Stimulated activated CD4-positive, alpha-beta T cell treated with anti-CD3 and anti-CD28 coated beads, Interleukin-1b, Interleukin-23, amount 100 ng/mL, for 1 hour (primary cell): ENCODE results near the gene IMMP1L.

Experiments used
- DNase-seq, 2 donors: peaks; one replicate each; pipeline ENCODE4 v3.0.0-alpha.2; 2020; ENCODE audit warnings: low read depth in 2 of 2

Gene IMMP1L

DNA sequence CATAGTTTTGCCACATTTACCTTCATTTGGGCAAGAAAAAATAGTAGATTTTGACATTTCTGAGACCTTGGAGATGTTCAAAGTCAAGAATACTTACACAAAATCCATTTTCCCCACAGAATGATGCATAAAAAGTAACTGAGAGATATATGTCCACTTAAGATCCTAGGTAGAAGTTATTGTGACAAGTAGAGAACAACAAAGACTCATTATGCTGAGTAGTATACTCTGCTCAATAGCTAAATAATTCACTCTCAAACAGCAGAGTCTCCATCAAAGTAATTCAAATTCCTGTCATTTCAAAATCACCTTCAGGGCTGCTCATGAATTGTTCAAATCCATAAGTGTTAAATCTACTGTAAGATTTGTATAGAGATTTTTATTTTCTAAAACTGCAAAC is 35.3 kb downstream of the IMMP1L start:
- DNase-seq = no peak

DNA sequence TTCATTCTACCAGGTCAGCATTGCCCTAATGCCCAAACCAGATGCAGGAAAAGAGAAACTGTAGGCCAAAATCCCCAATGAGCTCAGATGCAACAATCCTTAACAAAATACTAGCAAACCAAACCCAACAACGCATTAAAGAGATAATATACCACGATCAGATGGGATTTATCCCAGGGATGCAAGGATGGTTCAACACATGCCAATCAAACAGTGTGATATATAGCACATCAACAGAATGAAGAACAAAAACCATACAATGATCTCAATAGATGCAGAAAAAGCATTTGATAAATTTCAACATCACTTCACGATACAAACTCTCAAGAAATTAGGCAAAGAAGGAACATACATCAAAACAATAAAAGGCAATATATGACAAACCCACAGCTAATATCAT is 45.0 kb downstream of the IMMP1L start:
- DNase-seq = no peak

DNA sequence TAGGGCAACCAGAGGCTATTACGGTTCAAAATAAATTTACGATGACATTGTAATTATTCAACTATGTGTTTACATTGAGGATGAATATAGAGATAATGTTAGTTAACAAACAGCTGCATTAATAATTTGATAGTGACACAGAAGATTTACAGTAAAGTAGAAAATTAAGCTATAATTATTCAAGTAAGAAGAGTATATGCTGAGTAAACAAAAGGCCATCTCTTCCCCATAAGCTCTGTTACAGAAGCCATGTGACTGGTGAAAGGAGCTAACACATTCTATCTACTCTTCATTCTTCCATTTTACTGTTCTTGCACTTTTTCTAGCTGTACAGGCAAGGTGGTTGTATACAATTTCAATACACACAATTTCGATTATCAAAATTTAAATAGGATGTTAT is 54.2 kb downstream of the IMMP1L start:
- no peak for DNase-seq

DNA sequence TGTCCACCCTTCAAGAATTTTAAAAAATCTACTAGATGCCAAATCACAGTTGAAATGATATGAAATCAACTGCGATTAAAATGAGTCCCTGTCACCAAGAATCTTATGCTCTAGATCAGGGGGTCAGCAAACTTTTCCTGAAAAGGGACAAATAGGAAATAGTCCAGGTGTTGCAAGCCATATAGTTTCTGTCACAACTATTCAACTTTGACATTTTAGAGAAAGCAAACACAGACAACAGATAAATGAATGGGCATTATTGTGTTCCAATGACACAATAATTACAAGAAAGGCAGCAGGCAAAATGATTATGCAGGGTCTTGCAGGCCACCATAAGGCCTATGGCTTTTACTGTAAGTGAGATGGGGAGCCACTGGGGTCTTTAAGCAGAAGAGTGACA is 58.6 kb downstream of the IMMP1L start:
- DNase-seq = no peak

DNA sequence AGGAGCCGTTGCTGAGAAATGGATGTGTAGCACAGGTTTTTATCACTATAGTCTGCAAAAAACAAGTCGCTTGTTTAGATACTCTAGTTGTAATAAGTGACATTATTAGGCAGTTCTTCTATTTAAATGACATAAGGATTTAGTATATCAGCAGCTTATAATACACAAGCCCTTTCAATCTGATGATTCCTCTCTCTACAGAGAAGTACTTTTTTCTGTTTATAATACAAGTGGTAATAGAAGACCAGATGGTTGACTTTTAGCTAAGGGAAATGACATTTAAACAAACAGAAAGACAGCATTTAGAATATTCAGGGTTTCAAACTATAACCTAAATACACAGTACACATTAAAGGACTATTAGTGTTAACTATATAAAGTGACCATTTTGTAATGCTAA is 60.4 kb downstream of the IMMP1L start:
- no peak for DNase-seq

DNA sequence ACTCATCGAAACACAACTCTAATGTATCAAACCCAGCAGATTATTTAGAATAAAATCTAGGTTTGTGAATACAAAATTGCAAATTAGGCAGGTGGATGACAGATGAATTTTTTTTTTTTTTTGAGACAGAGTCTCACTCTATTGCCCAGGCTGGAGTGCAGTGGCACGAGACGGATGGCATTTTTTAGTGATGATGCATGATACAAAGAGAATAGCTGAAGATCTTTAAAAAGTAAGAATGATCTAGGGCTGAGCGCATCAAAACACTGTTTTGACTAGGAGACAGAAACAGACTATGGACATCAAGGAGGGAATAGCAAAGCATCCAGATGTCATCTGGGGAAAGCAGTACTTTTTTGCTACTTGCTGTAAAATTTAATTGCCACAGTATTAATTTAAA is 63.8 kb downstream of the IMMP1L start:
- DNase-seq = no peak

DNA sequence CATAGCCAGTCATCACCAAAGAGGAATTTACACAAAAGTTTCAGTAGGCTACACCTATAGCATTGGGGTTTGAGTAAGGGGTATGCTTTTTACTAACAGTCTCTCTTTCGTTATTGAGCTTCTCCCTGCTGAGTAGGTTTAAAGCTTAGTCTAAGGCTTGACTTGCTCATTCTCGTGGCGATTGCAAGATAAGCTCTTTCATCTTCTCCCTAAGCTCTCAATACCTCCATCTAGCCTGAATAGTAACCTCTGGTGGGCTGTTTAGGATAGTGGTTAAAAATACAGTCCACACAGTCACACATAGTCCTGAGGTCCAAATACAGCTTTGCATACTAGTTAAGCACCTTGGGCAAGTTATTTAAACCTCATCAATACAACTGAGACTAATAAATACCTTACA is 65.6 kb downstream of the IMMP1L start:
- DNase-seq = no peak

DNA sequence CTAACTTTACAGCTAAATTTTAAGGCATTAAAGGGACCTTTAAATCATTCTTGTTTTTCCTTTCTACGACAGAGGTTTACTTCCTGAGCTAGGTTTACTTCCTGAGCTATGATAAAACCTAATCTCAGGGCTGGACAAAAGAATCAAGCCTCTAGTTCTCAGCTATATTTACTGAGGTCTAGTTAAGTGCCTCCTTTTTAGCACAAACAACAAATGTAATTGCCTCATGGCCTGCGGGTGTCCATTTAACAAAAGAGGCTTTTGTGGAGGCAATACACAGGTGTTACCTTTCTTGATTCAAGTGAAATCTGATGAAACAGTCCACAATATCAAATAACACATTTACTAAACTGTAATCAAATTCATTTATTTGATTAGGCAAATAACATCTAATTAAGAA is 67.3 kb downstream of the IMMP1L start:
- DNase-seq = no peak

DNA sequence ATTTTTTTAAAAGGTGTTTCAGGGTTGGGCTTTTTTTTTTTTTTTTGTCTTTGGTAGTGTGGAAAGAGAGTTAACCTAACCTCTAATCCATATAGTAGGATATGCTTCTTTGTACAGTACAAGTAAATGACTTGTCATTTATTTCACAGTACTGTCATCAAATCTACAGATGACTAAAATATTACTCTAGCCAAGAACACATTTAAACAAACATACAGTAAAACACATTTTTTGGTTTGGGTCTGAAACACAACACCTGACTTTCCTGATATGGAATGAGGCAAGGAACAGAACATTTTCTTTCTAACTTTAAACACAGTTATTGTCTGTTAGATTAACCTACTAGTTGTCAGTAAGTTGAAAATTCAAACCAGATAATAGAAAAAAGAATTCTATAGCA is 68.1 kb downstream of the IMMP1L start:
- no peak for DNase-seq

DNA sequence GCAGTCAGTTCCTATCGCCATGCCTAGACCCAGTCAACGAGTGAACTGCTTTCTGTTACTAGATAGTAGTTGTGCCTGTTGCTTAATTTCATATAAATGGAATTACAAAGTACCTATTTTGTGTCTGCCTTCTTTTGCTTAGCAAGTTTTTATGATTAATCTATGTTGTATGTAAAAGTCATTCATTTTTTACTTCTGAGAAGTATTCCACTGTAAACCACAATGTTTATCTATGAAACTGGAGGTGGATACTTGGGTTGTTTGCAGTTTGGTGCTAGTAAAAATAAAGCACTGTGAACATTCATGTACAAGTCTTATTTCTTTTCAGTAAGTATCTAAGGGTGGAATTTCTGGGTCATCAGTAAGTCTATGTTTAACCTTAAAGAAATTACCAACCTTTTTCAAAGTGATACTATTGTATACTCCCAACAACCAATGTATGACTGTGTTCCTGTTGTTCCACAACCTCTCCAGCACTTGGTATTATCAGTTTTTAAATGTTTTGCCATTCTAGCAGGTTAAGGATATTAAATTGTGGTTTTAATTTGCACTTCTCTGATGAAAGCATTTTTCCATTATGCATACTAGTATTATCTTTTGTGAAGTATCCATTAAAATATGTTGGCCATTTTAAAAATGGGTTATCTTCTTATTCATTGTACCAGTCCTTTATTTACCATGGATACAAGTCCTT is 71.5 kb downstream of the IMMP1L start:
- DNase-seq = no peak

DNA sequence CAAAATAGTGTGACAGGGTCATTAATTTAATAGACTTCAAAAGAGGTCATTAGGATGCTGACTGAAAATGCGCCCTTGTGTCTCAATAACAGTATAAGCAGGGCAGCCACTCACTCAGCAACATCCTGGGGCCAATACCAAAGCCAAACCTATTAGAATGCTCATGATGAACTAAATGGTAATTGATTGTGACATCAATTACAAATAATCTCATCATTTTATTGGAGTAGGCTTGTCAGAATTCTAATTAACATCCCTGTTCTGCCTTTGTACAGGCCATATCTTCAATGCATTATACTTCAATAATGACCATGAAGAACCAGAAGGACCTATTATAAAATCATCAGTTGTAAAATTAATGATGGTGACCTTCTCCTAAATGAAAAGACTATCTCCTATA is 75.6 kb downstream of the IMMP1L start:
- no peak for DNase-seq

DNA sequence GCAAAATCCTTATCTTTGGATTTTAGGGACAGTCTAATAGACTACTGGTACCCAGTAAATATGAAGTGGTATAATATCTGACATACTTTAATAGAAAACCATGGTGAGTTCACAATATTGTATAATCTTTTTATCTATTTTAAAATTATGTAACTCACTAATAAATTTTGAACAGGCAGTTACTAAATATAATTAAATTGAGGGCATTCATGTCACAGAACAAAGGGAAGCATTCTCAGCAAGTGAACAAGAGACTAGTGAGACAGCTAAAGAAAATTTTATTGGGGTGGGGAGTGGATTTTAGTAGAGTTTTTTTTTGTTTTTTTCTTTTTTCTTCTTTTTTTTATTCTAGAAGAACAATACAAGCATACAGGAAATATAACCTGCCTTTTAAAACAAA is 84.8 kb downstream of the IMMP1L start:
- DNase-seq = no peak

DNA sequence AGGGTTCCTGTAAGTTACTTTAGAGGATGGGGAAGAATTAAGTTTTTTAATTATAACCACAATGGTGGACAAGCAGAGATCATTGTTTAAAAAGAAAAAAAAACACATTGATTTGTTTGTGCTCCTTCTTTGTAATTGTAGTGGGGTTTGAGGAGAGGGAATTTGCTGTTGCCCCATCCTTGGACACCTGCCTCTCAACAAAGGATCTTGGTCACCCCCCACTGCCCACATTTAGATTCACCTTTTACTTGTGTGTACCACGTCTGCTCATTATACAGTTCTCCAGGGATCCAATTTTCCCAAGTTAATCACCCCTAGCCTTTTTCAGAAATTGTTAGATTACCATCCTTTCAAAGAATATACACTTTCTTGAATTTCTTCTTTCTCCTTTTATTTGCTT is 86.7 kb downstream of the IMMP1L start:
- DNase-seq = no peak

DNA sequence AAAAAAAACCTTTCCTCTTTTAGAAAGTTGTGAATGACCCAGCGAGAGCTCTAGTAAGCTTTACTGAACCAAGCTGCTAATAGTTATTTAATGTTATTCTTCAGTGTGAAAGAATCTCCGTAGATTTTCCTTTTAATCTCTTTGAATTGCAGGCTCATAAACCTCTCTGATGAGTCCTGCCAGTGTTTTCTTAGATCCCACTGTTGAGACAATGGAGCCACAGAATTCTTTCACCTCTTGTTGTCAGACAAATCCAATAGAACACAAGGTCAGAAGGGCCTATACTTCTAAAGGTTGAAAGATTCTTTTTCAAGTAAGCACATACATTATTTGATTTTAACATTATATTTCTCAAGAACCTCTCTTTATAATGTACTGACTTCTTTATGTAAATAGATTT is 87.6 kb downstream of the IMMP1L start:
- no peak for DNase-seq

DNA sequence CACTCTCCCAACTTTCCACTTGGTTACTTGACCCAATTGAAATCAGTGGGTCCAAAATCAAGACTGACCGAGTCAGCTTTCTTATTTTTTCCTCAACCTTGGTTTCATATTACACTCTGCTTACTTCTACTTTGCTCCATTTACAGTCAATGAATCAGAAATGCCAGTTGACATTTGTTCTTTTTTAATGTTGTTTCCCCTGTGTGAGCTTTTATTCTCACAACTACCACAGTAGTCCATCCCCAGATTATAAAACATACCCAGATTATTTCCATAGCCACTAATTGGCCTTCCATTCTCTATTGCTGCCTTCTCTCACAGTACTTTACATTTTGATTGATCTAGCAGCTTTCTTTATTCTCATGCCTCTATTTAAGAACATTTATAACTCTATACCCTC is 89.8 kb downstream of the IMMP1L start:
- no peak for DNase-seq

DNA sequence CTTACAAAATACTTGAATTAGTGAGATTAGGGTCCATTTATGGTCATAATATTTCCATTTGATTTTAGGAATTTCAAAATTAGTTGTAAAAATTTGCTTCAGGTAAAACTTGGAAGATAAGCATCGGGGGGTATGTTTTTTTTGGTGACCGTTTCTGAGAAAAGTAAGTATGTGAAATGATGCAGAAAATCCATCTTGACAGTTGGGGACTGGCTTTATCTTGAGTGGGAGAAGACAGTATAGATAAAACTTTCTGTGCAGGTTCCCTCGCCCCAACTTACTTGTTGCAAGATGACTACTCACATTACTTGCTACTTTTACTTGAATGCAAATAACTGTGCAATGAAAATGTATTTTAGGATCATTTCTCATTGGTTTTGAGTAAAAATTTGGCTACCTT is 90.3 kb downstream of the IMMP1L start:
- DNase-seq = no peak

DNA sequence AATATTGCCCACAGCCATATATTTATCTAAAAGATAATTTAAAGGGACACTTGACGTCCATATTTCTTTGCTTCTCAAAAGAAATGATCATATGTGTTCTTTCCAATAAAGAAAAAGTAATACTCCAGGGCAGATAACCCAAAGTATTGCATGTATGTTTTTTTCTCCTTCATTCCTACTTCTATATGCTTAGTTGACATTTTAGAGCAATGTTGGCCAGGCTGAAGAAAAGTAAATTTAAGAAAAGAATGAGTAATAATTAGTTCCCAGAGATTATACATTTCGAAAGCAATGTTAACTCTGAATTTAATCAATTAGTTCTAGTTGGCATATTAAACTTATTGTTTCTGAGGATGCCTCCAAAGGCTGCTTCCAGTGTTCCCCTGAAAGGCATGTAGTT is 91.6 kb downstream of the IMMP1L start:
- no peak for DNase-seq

DNA sequence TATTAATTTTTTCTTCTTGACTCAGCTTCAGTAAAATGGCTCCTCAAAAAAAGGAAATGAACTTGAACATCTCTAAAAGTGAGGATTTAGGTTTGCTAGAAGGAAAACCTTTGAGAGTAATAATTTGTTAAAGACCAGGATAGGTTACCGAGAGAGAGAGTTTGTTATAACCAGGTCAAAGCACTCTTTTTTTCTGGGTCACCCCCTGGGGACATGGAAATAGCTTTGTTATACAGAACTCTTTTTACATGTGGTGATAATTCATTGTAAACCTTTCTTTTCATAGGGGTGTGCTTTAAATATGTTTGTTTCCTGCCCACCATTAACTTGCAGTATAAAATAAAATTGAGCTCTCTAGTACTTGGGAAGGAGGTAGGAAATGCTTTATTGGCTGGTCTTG is 92.1 kb downstream of the IMMP1L start:
- DNase-seq = no peak

DNA sequence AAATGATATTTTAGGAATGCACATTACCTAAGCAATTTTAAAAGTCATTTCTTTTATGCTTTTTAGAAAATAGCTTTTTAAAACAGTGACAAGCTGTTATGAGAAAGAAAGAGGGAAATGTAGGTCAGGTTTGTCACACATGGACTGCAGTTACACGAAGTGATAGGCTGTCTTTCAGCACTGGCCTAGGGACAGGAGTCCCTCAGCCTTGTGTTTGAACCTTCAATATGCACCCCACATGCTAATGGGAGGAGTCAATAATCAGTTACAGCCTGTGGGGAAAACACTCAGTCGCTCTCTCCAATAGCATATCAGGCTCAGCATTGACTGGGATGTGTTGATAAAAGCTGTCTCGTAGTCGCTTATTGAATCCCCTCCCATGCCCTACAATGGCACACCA is 94.0 kb downstream of the IMMP1L start:
- DNase-seq = no peak

DNA sequence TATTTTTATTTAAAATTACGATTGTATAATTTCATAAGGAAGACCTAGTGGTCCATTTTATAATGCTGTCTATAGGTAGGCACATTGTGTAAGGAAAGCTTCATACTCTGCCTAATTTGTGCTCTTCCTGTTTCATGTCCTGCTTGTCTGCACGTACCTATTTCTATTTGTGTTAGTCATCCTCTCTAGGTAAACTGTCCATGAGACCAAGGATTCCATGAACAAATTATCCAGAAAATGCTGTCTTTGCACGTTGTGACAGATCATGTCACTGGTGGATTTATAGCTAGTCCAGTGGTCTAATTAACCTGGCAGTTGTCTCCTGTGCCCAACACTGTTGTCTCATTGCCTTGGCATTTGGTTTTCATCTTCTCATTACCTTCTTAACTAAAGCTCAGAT is 95.1 kb downstream of the IMMP1L start:
- DNase-seq = no peak

DNA sequence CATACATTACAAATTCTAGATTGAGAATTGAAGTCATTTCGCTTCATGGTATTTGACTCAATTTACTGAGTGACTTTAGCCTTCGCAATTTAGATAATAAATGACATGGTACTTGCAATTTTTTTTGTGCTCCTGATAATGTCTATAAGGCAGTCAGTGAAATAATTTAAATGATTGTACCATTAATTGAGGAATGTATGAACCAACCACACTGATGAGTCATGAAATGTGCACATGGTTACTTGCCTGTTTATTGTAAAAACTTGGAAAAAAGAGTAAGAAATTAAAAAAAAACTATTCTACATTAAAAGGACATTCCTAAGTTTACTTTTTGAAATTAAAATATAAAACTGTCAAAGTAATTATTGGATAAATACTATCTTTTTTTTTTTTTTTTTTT is 96.5 kb downstream of the IMMP1L start:
- DNase-seq = no peak

DNA sequence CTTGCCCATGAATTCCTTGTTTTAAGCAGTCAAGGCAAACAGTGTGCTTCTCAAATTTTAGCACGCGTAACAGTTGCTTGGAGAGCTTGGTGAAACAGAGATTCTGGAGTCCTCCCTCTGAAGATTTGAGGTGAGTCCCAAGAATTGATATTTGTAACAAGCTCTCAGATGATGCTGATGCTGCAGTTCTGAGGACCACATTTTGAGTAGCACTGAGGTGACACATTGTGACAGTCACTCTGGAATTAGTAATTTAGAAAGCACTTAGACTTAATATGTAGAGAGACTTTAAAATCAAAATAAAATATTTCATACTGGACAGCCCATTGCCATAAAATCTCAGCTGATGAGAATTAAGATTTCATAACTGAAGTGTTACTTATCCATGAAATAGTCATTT is 101.2 kb downstream of the IMMP1L start:
- no peak for DNase-seq

DNA sequence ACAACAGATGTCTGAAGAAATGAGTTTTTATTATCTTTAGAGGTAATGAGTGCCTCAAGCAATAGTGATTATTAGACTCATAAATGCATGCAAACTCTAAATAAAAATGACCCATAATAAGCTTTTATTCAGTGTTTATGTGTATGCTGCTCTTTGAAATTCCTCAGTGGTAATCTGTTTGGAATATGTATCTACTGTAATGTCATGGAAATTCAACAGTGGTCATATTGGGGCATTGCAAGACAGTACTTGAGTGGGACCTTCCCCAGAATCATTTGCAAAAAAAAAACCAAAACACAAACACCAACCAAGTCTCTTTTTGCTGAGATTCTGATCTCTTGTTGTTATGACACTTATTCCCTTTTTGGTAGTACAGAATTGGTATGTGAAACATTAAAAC is 104.8 kb downstream of the IMMP1L start:
- no peak for DNase-seq

DNA sequence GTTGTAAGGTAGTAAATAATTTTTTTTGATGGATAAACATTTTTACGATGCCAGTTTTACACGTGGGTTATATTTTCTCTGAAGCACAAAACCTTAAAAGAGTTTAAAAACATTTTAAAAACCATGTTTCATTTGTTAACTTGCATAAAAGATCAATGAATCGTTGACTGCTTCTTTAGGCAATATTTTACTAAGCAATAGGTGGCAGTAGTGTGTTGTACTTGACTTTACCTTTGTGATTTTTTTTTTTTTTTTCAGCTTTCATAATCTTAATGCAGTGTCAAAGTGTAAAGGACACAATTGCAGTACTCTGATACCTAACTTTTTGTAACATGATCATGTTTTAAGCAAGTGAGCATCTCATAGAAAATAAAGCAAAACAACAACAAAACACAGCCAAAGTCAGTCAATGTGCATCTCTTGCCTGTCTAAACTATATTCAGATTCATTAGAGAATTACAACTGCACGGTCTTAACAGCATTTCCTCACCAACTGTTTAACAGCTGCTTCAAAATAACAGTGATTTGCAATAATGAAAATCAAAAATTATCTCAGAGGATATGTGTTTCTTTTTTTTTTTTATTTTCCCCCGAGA is 112.1 kb downstream of the IMMP1L start:
- DNase-seq = no peak
